Measurements from ENCODE around the gene ARID3B.

Gene ARID3B

GRCh38 chr15:74584779-74585178 lies 43.8 kb downstream of the ARID3B start:
- TF ChIP-seq SIN3A (IDR thresholded peaks at IDR 0.05; ENCODE audit: borderline replicate concordance, insufficient read depth, low read length) (no peak), POLR2AphosphoS5 (IDR thresholded peaks at IDR 0.05; ENCODE audit: low read depth, low read length) (no peak), TAF1 (IDR thresholded peaks at IDR 0.05; ENCODE audit: borderline replicate concordance, insufficient read depth, low read length) (no peak), REST (IDR thresholded peaks at IDR 0.05; ENCODE audit: insufficient read depth in 1 of 2, low read depth in 2 of 2, low read length in 2 of 2) (no peak), FOXP2 (optimal IDR thresholded peaks at IDR 0.05; ENCODE audit: borderline replicate concordance, extremely low read depth, extremely low read length, insufficient read depth) (no peak)

GRCh38 chr15:74585191-74585590 lies 44.2 kb downstream of the ARID3B start:
- TF ChIP-seq SIN3A (IDR thresholded peaks at IDR 0.05; ENCODE audit: borderline replicate concordance, insufficient read depth, low read length) (no peak), POLR2AphosphoS5 (IDR thresholded peaks at IDR 0.05; ENCODE audit: low read depth, low read length) (no peak), TAF1 (IDR thresholded peaks at IDR 0.05; ENCODE audit: borderline replicate concordance, insufficient read depth, low read length) (no peak), FOXP2 (optimal IDR thresholded peaks at IDR 0.05; ENCODE audit: borderline replicate concordance, extremely low read depth, extremely low read length, insufficient read depth) (no peak), REST (IDR thresholded peaks at IDR 0.05; ENCODE audit: insufficient read depth in 1 of 2, low read depth in 2 of 2, low read length in 2 of 2) (no peak)

GRCh38 chr15:74585857-74586256 lies 44.8 kb downstream of the ARID3B start:
- no peak for TF ChIP-seq FOXP2 (optimal IDR thresholded peaks at IDR 0.05; ENCODE audit: borderline replicate concordance, extremely low read depth, extremely low read length, insufficient read depth)
- no peak for TF ChIP-seq TAF1 (IDR thresholded peaks at IDR 0.05; ENCODE audit: borderline replicate concordance, insufficient read depth, low read length)
- TF ChIP-seq REST (IDR thresholded peaks at IDR 0.05; ENCODE audit: insufficient read depth in 1 of 2, low read depth in 2 of 2, low read length in 2 of 2), result no peak
- TF ChIP-seq SIN3A (IDR thresholded peaks at IDR 0.05; ENCODE audit: borderline replicate concordance, insufficient read depth, low read length), result no peak
- TF ChIP-seq POLR2AphosphoS5 (IDR thresholded peaks at IDR 0.05; ENCODE audit: low read depth, low read length), result no peak

GRCh38 chr15:74589826-74590225 lies 48.8 kb downstream of the ARID3B start:
- TF ChIP-seq REST (IDR thresholded peaks at IDR 0.05; ENCODE audit: insufficient read depth in 1 of 2, low read depth in 2 of 2, low read length in 2 of 2) (no peak), POLR2AphosphoS5 (IDR thresholded peaks at IDR 0.05; ENCODE audit: low read depth, low read length) (no peak), FOXP2 (optimal IDR thresholded peaks at IDR 0.05; ENCODE audit: borderline replicate concordance, extremely low read depth, extremely low read length, insufficient read depth) (no peak), SIN3A (IDR thresholded peaks at IDR 0.05; ENCODE audit: borderline replicate concordance, insufficient read depth, low read length) (no peak)

- TF ChIP-seq FOXP2 (optimal IDR thresholded peaks at IDR 0.05; ENCODE audit: borderline replicate concordance, extremely low read depth, extremely low read length, insufficient read depth), result no peak
- TF ChIP-seq REST (IDR thresholded peaks at IDR 0.05; ENCODE audit: insufficient read depth in 1 of 2, low read depth in 2 of 2, low read length in 2 of 2), result no peak
- no peak for TF ChIP-seq TAF1 (IDR thresholded peaks at IDR 0.05; ENCODE audit: borderline replicate concordance, insufficient read depth, low read length)
- TF ChIP-seq POLR2AphosphoS5 (IDR thresholded peaks at IDR 0.05; ENCODE audit: low read depth, low read length), result no peak
- no peak for TF ChIP-seq SIN3A (IDR thresholded peaks at IDR 0.05; ENCODE audit: borderline replicate concordance, insufficient read depth, low read length)
These were observed 51.2 kb downstream of the ARID3B start for GRCh38 chr15:74592222-74592621.
